HepG2 (cell line): Measurements from ENCODE around the gene CABLES1. TPM values are rescaled to one million over a fixed set of nuclear protein-coding genes. Genes with fewer than 3 reads are reported as not detected.

ENCODE experiments used
- AGO1 ChIP-seq: fragments of 200-400 bp; formaldehyde crosslinking; IDR thresholded peaks from 2 replicates; pipeline ENCODE4 v1.6.1; 2017; ENCODE audit warnings: mild to moderate bottlenecking, low read depth, low read length, moderate library complexity; ENCODE audit not compliant: poor library complexity, severe bottlenecking
- AHDC1 ChIP-seq: sonication (generic); formaldehyde crosslinking; IDR thresholded peaks from 2 replicates; pipeline ENCODE4 v1.5.1; 2020; ENCODE audit warnings: mild to moderate bottlenecking, missing genetic modification reagents, borderline replicate concordance
- CREB1 ChIP-seq, 2 experiments: fragments of 450-650 bp in 1 of 2; IDR thresholded peaks; 2 replicates each; pipeline ENCODE4 v1.6.1; 2016 to 2017; ENCODE audit warnings: control low read depth in 1 of 2, mild to moderate bottlenecking in 1 of 2, missing compliant biosample characterization in 1 of 2, missing genetic modification characterization in 1 of 2
- GTF3A ChIP-seq: sonication (generic); formaldehyde crosslinking; conservative IDR thresholded peaks from 2 replicates; pipeline ENCODE4 v1.4.0; 2020; ENCODE audit warnings: mild to moderate bottlenecking, missing genetic modification reagents
- HINFP ChIP-seq: sonication (generic); formaldehyde crosslinking; IDR thresholded peaks from 2 replicates; pipeline ENCODE4 v1.4.0; 2020; ENCODE audit warnings: low read depth, mild to moderate bottlenecking, missing genetic modification reagents
- KLF16 ChIP-seq, 2 experiments: sonication (generic) in 1 of 2; formaldehyde crosslinking in 1 of 2; IDR thresholded peaks; 2 replicates each; pipeline versions ENCODE4 v1.6.1 to v1.8.0; 2016 to 2023; ENCODE audit warnings: missing genetic modification reagents in 2 of 2, missing compliant biosample characterization in 1 of 2
- NCOA5 ChIP-seq: sonication (generic); formaldehyde crosslinking; IDR thresholded peaks from 2 replicates; pipeline ENCODE4 v1.4.0; 2020; ENCODE audit warnings: missing genetic modification reagents
- NFYB ChIP-seq: sonication (generic); formaldehyde crosslinking; IDR thresholded peaks from 2 replicates; pipeline ENCODE4 v1.4.0; 2020; ENCODE audit warnings: missing genetic modification reagents
- NR2C2 ChIP-seq: sonication (generic); formaldehyde crosslinking; IDR thresholded peaks from 2 replicates; pipeline ENCODE4 v1.4.0; 2020; ENCODE audit warnings: missing genetic modification reagents, mild to moderate bottlenecking, moderate library complexity, borderline replicate concordance
- RCOR2 ChIP-seq: IDR thresholded peaks from 2 replicates; pipeline ENCODE4 v1.6.1; 2016; ENCODE audit warnings: missing biosample characterization, missing genetic modification reagents
- TFE3 ChIP-seq: IDR thresholded peaks from 2 replicates; pipeline ENCODE4 v1.6.1; 2016
- TIGD3 ChIP-seq: sonication (generic); formaldehyde crosslinking; IDR thresholded peaks from 2 replicates; pipeline ENCODE4 v1.5.1; 2020; ENCODE audit warnings: mild to moderate bottlenecking, missing genetic modification reagents, borderline replicate concordance
- ZBTB20 ChIP-seq: sonication (generic); formaldehyde crosslinking; IDR thresholded peaks from 2 replicates; pipeline ENCODE4 v1.8.1; 2023; ENCODE audit warnings: missing genetic modification reagents, low read depth, mild to moderate bottlenecking, borderline replicate concordance
- ZFX ChIP-seq: sonication (generic); formaldehyde crosslinking; IDR thresholded peaks from 2 replicates; pipeline ENCODE4 v1.4.0; 2020; ENCODE audit warnings: mild to moderate bottlenecking, low read depth, missing genetic modification reagents, moderate library complexity
- ZNF33B ChIP-seq: sonication (generic); formaldehyde crosslinking; IDR thresholded peaks from 2 replicates; pipeline ENCODE4 v1.5.1; 2020; ENCODE audit warnings: mild to moderate bottlenecking, missing genetic modification reagents
- ZNF605 ChIP-seq: sonication (generic); formaldehyde crosslinking; IDR thresholded peaks from 2 replicates; pipeline ENCODE4 v1.8.0; 2022; ENCODE audit warnings: mild to moderate bottlenecking, missing genetic modification reagents
- ZNF766 ChIP-seq: sonication (generic); formaldehyde crosslinking; IDR thresholded peaks from 2 replicates; pipeline ENCODE4 v1.5.0; 2020; ENCODE audit warnings: missing genetic modification reagents, borderline replicate concordance
- ZNF772 ChIP-seq: sonication (generic); formaldehyde crosslinking; IDR thresholded peaks from 2 replicates; pipeline ENCODE4 v1.5.0; 2020; ENCODE audit warnings: mild to moderate bottlenecking, missing genetic modification reagents
- ZNF773 ChIP-seq: sonication (generic); formaldehyde crosslinking; IDR thresholded peaks from 2 replicates; pipeline ENCODE4 v1.4.0; 2020; ENCODE audit warnings: missing genetic modification reagents, borderline replicate concordance
- polyA plus RNA-seq, 8 experiments: library from polyadenylated mRNA; depleted of rRNA in 3 of 8; stranded (reverse) in 7 of 8; unstranded in 1 of 8; fragments of >200 nt; fragmentation: Illumina TruSeq in 4 of 8; extraction: Trizol in 4 of 8; gene quantifications; 2 replicates each; pipeline versions ENCODE4 v1.2.1 to v1.2.3, GENCODE V29; 2011 to 2016; ENCODE audit warnings: low read depth in 4 of 8, missing spikeins in 1 of 8, mixed read lengths in 1 of 8; ENCODE audit not compliant: insufficient read depth in 1 of 8
- total RNA-seq, 5 experiments: library from RNA; depleted of rRNA; stranded (reverse); fragments of >200 nt; fragmentation: Illumina TruSeq; extraction: Trizol; gene quantifications; 2 replicates each; pipeline ENCODE4 v1.2.3, GENCODE V29; 2016; ENCODE audit warnings: low read depth in 1 of 5

CABLES1 gene
- total and polyA plus RNA-seq, 2 of the 13 experiments (the other 11 are each of a cell fraction or from before 2014, with no cell fraction given) = 14.7 to 25.8 TPM

GRCh38 chr18:23146861-23147469 lies 11.7 kb downstream of the CABLES1 start (continued):
- TF ChIP-seq AGO1 = no peak
- TF ChIP-seq GTF3A = no peak
- no peak for TF ChIP-seq NCOA5 (CRISPR knock-in tag)
- TF ChIP-seq NFYB (CRISPR knock-in tag) = 0 out of 2 replicates have a peak, but pooled peaks have one; percentile 14
- no peak for TF ChIP-seq CREB1 (IDR thresholded peaks at IDR 0.05)
- no peak for TF ChIP-seq CREB1 (CRISPR knock-in tag; IDR thresholded peaks at IDR 0.05)
- TF ChIP-seq ZNF33B (CRISPR knock-in tag) = no peak
- TF ChIP-seq RCOR2 (CRISPR knock-in tag) = no peak
- peak; percentile 40; the same call in 1 of the 2 replicates for TF ChIP-seq ZFX (CRISPR knock-in tag)
- TF ChIP-seq TIGD3 = no peak
- peak; percentile 71 for TF ChIP-seq TFE3 (CRISPR knock-in tag)
- TF ChIP-seq ZNF766 (CRISPR knock-in tag) = no peak
- TF ChIP-seq HINFP (CRISPR knock-in tag) = no peak
- TF ChIP-seq ZNF773 (CRISPR knock-in tag) = no peak
- TF ChIP-seq ZNF605 (CRISPR knock-in tag) = no peak
- TF ChIP-seq ZNF772 (CRISPR knock-in tag) = no peak
- peak; percentile 38; the same call in 1 of the 2 replicates for TF ChIP-seq AHDC1 (CRISPR knock-in tag)
- TF ChIP-seq ZBTB20 = no peak; the same call in 1 of the 2 replicates
- TF ChIP-seq KLF16 (CRISPR knock-in tag; IDR thresholded peaks at IDR 0.05) = no peak
- TF ChIP-seq NR2C2 (CRISPR knock-in tag) = 0 out of 2 replicates have a peak, but pooled peaks have one; percentile 17
